IPS DF 6.9 (cell line): ENCODE results near the gene TMEM109.

Experiments
- DNase-seq: peaks from one replicate; pipeline ENCODE4 v3.0.0-alpha.2; 2013; ENCODE audit warnings: low read depth, low spot score
- H3K27ac ChIP-seq: one replicate; pipeline ENCODE4 v1.5.1; 2013; ENCODE audit warnings: low read length, control low read depth
- H3K27me3 ChIP-seq: 2 replicates; pipeline ENCODE4 v1.6.1; 2013; ENCODE audit warnings: mild to moderate bottlenecking, low read length; ENCODE audit not compliant: control insufficient read depth, insufficient read depth
- H3K36me3 ChIP-seq: 2 replicates; pipeline ENCODE4 v1.6.1; 2013; ENCODE audit warnings: low read length; ENCODE audit not compliant: control insufficient read depth, insufficient read depth
- H3K4me1 ChIP-seq: 2 replicates; pipeline ENCODE4 v1.6.1; 2013; ENCODE audit warnings: low read length; ENCODE audit not compliant: control insufficient read depth, insufficient read depth
- H3K4me3 ChIP-seq: 2 replicates; pipeline ENCODE4 v1.5.1; 2013; ENCODE audit warnings: mild to moderate bottlenecking, low read length
- H3K9me3 ChIP-seq: 2 replicates; pipeline ENCODE4 v1.6.1; 2013; ENCODE audit warnings: low read length, inconsistent platforms; ENCODE audit not compliant: control insufficient read depth, insufficient read depth
- WGBS: extraction: QIAGEN DNeasy Blood & Tissue Kit; methylation state at CpG from one replicate; pipeline ENCODE4 v1.1.7; 2013; ENCODE audit warnings: mixed read lengths, missing lambda C conversion rate; ENCODE audit not compliant: insufficient read length, insufficient coverage; 5-methylcytosine and 5-hydroxymethylcytosine counted together

Gene TMEM109

GRCh38 chr11:60879971-60880588 lies 33.9 kb upstream of the TMEM109 start:
- no peaks in the 10 kb centered on the region for H3K9me3 ChIP-seq
- WGBS: no CpG with 5 or more reads among the region's 5 CpGs
- no peaks in the 10 kb centered on the region for H3K36me3 ChIP-seq
- H3K4me1 ChIP-seq: no peaks in the 10 kb centered on the region
- H3K27ac ChIP-seq: no peak overlapping the region
- DNase-seq: no peak
- H3K27me3 ChIP-seq: no peaks in the 10 kb centered on the region
- H3K4me3 ChIP-seq: no peak overlapping the region

GRCh38 chr11:60880643-60881282 lies 33.2 kb upstream of the TMEM109 start:
- Histone ChIP-seq H3K4me3 (no peak overlapping the region), H3K27ac (no peak overlapping the region), H3K36me3 (no peaks in the 10 kb centered on the region), H3K27me3 (no peaks in the 10 kb centered on the region), H3K4me1 (no peaks in the 10 kb centered on the region), H3K9me3 (no peaks in the 10 kb centered on the region)
- no CpG with 5 or more reads among the region's 8 CpGs for whole genome bisulfite sequencing
- no peak for DNase-seq

GRCh38 chr11:60887556-60887955 lies 26.4 kb upstream of the TMEM109 start:
- Histone ChIP-seq H3K4me1 (no peaks in the 10 kb centered on the region), H3K4me3 (no peak overlapping the region), H3K27me3 (no peaks in the 10 kb centered on the region), H3K9me3 (no peaks in the 10 kb centered on the region), H3K27ac (no peak overlapping the region), H3K36me3 (0 out of 2 replicates have a peak, but pooled peaks cover 2% of the 10 kb centered on the region)
- WGBS: no CpG with 5 or more reads among the region's 5 CpGs
- peak; percentile 33 for DNase-seq

DNA sequence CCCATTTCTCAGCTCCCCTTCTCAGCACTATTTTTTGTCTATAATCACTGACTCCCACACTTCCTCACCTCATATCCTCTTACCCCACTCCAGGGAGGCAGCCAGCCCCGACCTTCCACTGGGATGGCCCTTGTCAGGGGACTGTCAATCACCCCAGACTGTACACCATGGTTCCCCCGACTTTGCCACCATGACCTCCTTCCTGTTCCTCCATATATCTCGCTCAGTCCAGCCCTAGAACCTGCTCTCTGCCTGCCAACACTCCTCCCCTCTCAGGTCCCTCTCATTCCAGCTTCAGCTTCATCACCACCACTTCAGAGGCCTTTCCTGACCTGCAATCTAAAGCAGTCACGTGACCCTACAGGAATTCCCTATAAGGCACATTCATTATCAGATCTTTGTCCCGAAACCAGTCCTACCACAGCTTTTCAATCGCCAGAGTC lies 24.1 kb upstream of the TMEM109 start:
- DNase-seq: no peak
- H3K4me3 ChIP-seq: no peak overlapping the region
- no CpG with 5 or more reads among the region's 6 CpGs for WGBS
- no peaks in the 10 kb centered on the region for H3K9me3 ChIP-seq
- no peak overlapping the region for H3K27ac ChIP-seq
- H3K27me3 ChIP-seq: no peaks in the 10 kb centered on the region
- peaks cover 4% of the 10 kb centered on the region; the same call in 1 of the 2 replicates for H3K36me3 ChIP-seq
- H3K4me1 ChIP-seq: no peaks in the 10 kb centered on the region

DNA sequence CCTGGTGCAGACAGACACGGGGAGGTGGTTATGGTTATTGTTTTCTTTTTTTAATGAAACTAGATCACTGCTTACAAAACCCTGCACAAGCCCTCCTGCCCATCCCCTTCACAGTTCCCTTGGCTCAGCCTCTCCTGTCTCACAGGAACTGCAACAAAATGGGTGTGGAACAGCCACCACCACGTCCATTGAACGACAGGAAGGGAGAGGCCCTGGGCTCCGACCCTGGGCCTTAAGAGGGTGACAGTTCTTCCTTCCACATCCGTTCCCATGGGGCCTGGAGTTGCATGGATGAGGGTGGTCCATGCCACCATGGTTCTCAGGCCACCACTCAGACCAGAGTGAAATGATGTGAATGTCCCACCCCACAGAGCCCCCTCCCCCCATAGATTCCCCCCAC lies 23.3 kb upstream of the TMEM109 start:
- DNase-seq: no peak
- no peak overlapping the region for H3K27ac ChIP-seq
- H3K36me3 ChIP-seq: peaks cover 6% of the 10 kb centered on the region; the same call in 1 of the 2 replicates
- H3K4me1 ChIP-seq: no peaks in the 10 kb centered on the region
- H3K9me3 ChIP-seq: no peaks in the 10 kb centered on the region
- H3K27me3 ChIP-seq: no peaks in the 10 kb centered on the region
- WGBS: no CpG with 5 or more reads among the region's 5 CpGs
- H3K4me3 ChIP-seq: no peak overlapping the region

DNA sequence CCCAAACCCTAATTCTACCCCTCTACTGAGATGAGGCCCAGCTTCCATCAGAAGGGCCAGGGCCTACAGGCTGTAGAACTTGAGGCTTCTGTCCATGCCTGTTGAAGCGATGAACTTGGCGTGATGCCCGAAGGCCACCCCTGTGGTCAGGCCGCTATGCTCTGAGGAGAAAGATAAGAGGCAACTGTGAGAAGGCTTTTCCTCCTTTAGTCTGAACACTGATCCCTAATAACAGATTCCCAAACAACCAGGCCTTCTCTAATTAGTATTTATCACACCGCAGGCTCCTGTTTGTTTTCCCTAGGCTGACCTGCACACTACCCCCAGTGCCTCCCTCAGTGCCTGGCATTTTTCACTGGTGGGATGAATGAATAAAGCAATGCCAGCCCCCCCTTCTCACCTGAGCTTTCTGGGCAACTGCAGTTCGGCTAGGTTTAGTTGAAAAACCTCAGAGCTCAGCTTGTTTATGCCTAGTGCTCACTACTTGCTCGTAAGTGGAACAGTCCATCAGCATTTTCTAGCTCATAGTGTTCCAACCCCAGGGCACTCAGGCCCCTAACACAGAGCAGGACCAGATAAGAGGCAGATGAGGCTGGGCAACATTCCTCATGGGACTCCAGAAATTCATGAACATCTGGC lies 22.7 kb upstream of the TMEM109 start:
- Histone ChIP-seq H3K9me3 (no peaks in the 10 kb centered on the region), H3K27ac (no peak overlapping the region), H3K4me3 (no peak overlapping the region), H3K36me3 (peaks cover 7% of the 10 kb centered on the region; the same call in 1 of the 2 replicates), H3K27me3 (no peaks in the 10 kb centered on the region), H3K4me1 (no peaks in the 10 kb centered on the region)
- WGBS: no CpG with 5 or more reads among the region's 7 CpGs
- no peak for DNase-seq

DNA sequence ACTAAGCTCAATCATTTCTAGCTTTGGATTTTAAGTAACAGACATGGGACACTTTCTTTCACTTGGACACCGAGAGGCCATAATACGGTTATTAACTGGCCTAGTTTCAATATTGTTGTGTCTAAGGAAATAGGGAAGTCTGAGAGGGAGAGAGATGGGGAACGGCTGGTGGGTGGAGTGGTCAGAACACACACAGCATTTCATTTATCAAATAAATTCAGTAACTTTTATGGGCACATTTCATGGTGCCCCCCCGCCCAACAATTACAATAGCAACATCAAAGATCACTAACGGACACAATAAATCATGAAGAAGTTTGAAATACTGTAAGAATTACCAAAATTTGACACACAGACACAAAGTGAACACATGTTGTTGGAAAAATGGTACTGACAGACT lies 18.3 kb upstream of the TMEM109 start:
- no CpG with 5 or more reads among the region's 5 CpGs for WGBS
- no peaks in the 10 kb centered on the region for H3K9me3 ChIP-seq
- H3K4me1 ChIP-seq: no peaks in the 10 kb centered on the region
- H3K27me3 ChIP-seq: no peaks in the 10 kb centered on the region
- peaks cover 26% of the 10 kb centered on the region for H3K36me3 ChIP-seq
- no peak overlapping the region for H3K4me3 ChIP-seq
- no peak overlapping the region for H3K27ac ChIP-seq
- no peak for DNase-seq

GRCh38 chr11:60897496-60897895 lies 16.5 kb upstream of the TMEM109 start:
- H3K4me3 ChIP-seq: no peak overlapping the region
- no peak for DNase-seq
- no peak overlapping the region for H3K27ac ChIP-seq
- no CpG with 5 or more reads among the region's 4 CpGs for WGBS
- H3K9me3 ChIP-seq: no peaks in the 10 kb centered on the region
- no peaks in the 10 kb centered on the region for H3K4me1 ChIP-seq
- no peaks in the 10 kb centered on the region for H3K27me3 ChIP-seq
- peaks cover 32% of the 10 kb centered on the region for H3K36me3 ChIP-seq

- peak; percentile 55 for DNase-seq
- Histone ChIP-seq H3K4me3 (no peak overlapping the region), H3K9me3 (no peaks in the 10 kb centered on the region), H3K27me3 (no peaks in the 10 kb centered on the region), H3K4me1 (no peaks in the 10 kb centered on the region), H3K36me3 (peaks cover 33% of the 10 kb centered on the region), H3K27ac (no peak overlapping the region)
- no CpG with 5 or more reads among the region's 12 CpGs for WGBS
These were observed 14.7 kb upstream of the TMEM109 start for GRCh38 chr11:60899046-60899936.

GRCh38 chr11:60899977-60900376 lies 14.0 kb upstream of the TMEM109 start:
- Histone ChIP-seq H3K9me3 (no peaks in the 10 kb centered on the region), H3K27me3 (no peaks in the 10 kb centered on the region), H3K36me3 (peaks cover 31% of the 10 kb centered on the region), H3K4me3 (no peak overlapping the region), H3K4me1 (no peaks in the 10 kb centered on the region), H3K27ac (no peak overlapping the region)
- no CpG with 5 or more reads among the region's 4 CpGs for WGBS
- no peak for DNase-seq
